GM12878 (cell line): ENCODE data around the gene NOS2. TPM values are rescaled to one million over a fixed set of nuclear protein-coding genes. Genes with fewer than 3 reads are reported as not detected.

ENCODE experiments used
- ATAC-seq: fragments of 200-7000 bp; cut with Tn5 transposase; 3 replicates; pipeline ENCODE4 v1.9.1; 2020; ENCODE audit warnings: mild to moderate bottlenecking, moderate library complexity
- BruUV-seq: library from RNA; stranded (reverse); fragments of 400-500 nt; replicated peaks from 2 replicates; lab custom pipeline; 2021; lab: Mats Ljungman, UMichigan
- CTCF ChIA-PET: fragments of 300-600 bp; sonication (Branson Sonifier 250); formaldehyde crosslinking; extraction: SDS; loops from one replicate; lab custom pipeline; 2021; ENCODE audit warnings: inconsistent platforms; lab: Yijun Ruan, JAX
- POLR2A ChIA-PET: fragments of 350-600 bp; formaldehyde crosslinking; extraction: SDS; loops from one replicate; lab custom pipeline; 2021; ENCODE audit warnings: inconsistent platforms; lab: Charles Lee
- RAD21 ChIA-PET: fragments of 300-600 bp; sonication (Branson Sonifier 250); formaldehyde crosslinking; loops from one replicate; lab custom pipeline; 2023; ENCODE audit warnings: antibody characterized with exemption; ENCODE audit not compliant: unreplicated experiment; lab: Charles Lee
- SMC1A ChIA-PET: fragments of 300-600 bp; sonication (Branson Sonifier 250); formaldehyde crosslinking; loops from one replicate; lab custom pipeline; 2023; ENCODE audit not compliant: unreplicated experiment, uncharacterized antibody; lab: Charles Lee
- DNase-seq: peaks from one replicate; pipeline ENCODE4 v3.0.0-alpha.2; 2011; ENCODE audit warnings: low read depth, low spot score
- FAIRE-seq: peaks from 3 replicates; lab custom pipeline; 2011; peaks lifted over from hg19 to GRCh38; lab: Jason Lieb, UNC
- H2AFZ ChIP-seq: 2 replicates; pipeline ENCODE4 v1.6.0; 2011; ENCODE audit warnings: low read depth, low read length, control low read depth; ENCODE audit not compliant: control insufficient read depth
- H3K27ac ChIP-seq: 2 replicates; pipeline ENCODE4 v1.5.1; 2011; ENCODE audit warnings: control low read depth; ENCODE audit not compliant: control insufficient read depth, insufficient read depth
- H3K27me3 ChIP-seq, 2 experiments: replicated peaks in 1 of 2; 2 replicates each; pipeline versions ENCODE4 v1.6.0 to v1.6.1; 2011; ENCODE audit warnings: low read length in 1 of 2; ENCODE audit not compliant: control insufficient read depth in 2 of 2, insufficient read depth in 2 of 2
- H3K36me3 ChIP-seq, 2 experiments: 2 replicates each; pipeline ENCODE4 v1.5.1; 2011; ENCODE audit warnings: low read length in 1 of 2; ENCODE audit not compliant: control insufficient read depth in 2 of 2, insufficient read depth in 2 of 2
- H3K4me1 ChIP-seq: 2 replicates; pipeline ENCODE4 v1.6.1; 2011; ENCODE audit warnings: mild to moderate bottlenecking, low read length, moderate library complexity, mixed read lengths; ENCODE audit not compliant: control insufficient read depth, insufficient read depth
- H3K4me2 ChIP-seq: 2 replicates; pipeline ENCODE4 v1.6.0; 2011; ENCODE audit warnings: control low read depth; ENCODE audit not compliant: control insufficient read depth, insufficient read depth
- H3K4me3 ChIP-seq: fragments of 200-600 bp; sonication (generic); 2 replicates; pipeline ENCODE4 v1.5.1; 2016
- H3K79me2 ChIP-seq: 2 replicates; pipeline ENCODE4 v1.6.0; 2011; ENCODE audit warnings: low read length; ENCODE audit not compliant: control insufficient read depth, insufficient read depth
- H3K9ac ChIP-seq: 2 replicates; pipeline ENCODE4 v1.8.0; 2011; ENCODE audit warnings: low read length, control low read depth, mixed read lengths; ENCODE audit not compliant: control insufficient read depth, insufficient read depth
- H3K9me3 ChIP-seq: replicated peaks from 3 replicates; pipeline ENCODE4 v1.5.1; 2011; ENCODE audit warnings: mild to moderate bottlenecking, low read length; ENCODE audit not compliant: control insufficient read depth, insufficient read depth
- H4K20me1 ChIP-seq: 2 replicates; pipeline ENCODE4 v1.6.0; 2011; ENCODE audit not compliant: control insufficient read depth, insufficient read depth
- BCL11A ChIP-seq: IDR thresholded peaks from 2 replicates; pipeline ENCODE4 v1.6.1; 2011; ENCODE audit warnings: low read depth, low read length
- FOXM1 ChIP-seq: IDR thresholded peaks from 2 replicates; pipeline ENCODE4 v1.6.1; 2012; ENCODE audit warnings: low read depth, mild to moderate bottlenecking, inconsistent platforms, low read length, moderate library complexity
- KDM1A ChIP-seq: fragments of 200-600 bp; sonication (generic); IDR thresholded peaks from 2 replicates; pipeline ENCODE4 v1.6.1; 2016; ENCODE audit warnings: borderline replicate concordance
- MTA3 ChIP-seq: IDR thresholded peaks from 2 replicates; pipeline ENCODE4 v1.6.1; 2012; ENCODE audit warnings: low read length, inconsistent platforms, borderline replicate concordance
- RELA ChIP-seq: fragments of 450-650 bp; IDR thresholded peaks from 2 replicates; pipeline ENCODE4 v1.8.0; 2014; ENCODE audit warnings: borderline replicate concordance; ENCODE audit not compliant: partially characterized antibody
- USF2 ChIP-seq: IDR thresholded peaks from 2 replicates; pipeline ENCODE4 v1.6.1; 2011; ENCODE audit warnings: low read depth, low read length, improper control_type of control experiment, borderline replicate concordance
- WRNIP1 ChIP-seq: IDR thresholded peaks from 2 replicates; pipeline ENCODE4 v1.6.1; 2011; ENCODE audit warnings: low read depth, low read length, improper control_type of control experiment, borderline replicate concordance
- ZNF217 ChIP-seq: fragments of 450-650 bp; IDR thresholded peaks from 2 replicates; pipeline ENCODE4 v1.6.1; 2017; ENCODE audit warnings: antibody characterized with exemption, mild to moderate bottlenecking
- WGBS: methylation state at CpG from one replicate; pipeline ENCODE4 v1.1.6; 2016; ENCODE audit warnings: low lambda C conversion rate; ENCODE audit not compliant: insufficient replicate concordance, insufficient coverage; ENCODE audit errors: missing lambda C conversion rate; 5-methylcytosine and 5-hydroxymethylcytosine counted together
- in situ Hi-C: fragments of 300-500 bp; cut with MboI; formaldehyde crosslinking; loops from 9 replicates; pipeline ENCODE4 v1.14.3; 2018; ENCODE audit warnings: mixed read lengths
- intact Hi-C: fragments of 100-400 bp; cut with micrococcal nuclease; formaldehyde crosslinking; loops from one replicate; pipeline ENCODE4 v1.14.2; 2022; ENCODE audit not compliant: unreplicated experiment
- polyA plus RNA-seq, 11 experiments: library from polyadenylated mRNA; depleted of rRNA in 4 of 11; unstranded in 6 of 11; stranded (reverse) in 5 of 11; fragments of >200 nt; fragmentation: Nextera tagmentation in 4 of 11; fragmentation: Illumina TruSeq in 1 of 11; extraction: Ambion mirVana in 4 of 11; extraction: Trizol in 1 of 11; gene quantifications; 1 replicate in 1 of 11; 2 replicates in 10 of 11; pipeline versions ENCODE4 v1.2.1 to v1.2.3, GENCODE V29; 2011 to 2016; ENCODE audit warnings: inconsistent platforms in 2 of 11, missing spikeins in 2 of 11, low read depth in 1 of 11
- total RNA-seq, 4 experiments: library from RNA; depleted of rRNA in 3 of 4; stranded (reverse); fragments of >200 nt in 3 of 4; fragmentation: Illumina TruSeq in 1 of 4; extraction: Trizol in 1 of 4; gene quantifications; 2 replicates each; pipeline versions ENCODE4 v1.2.1 to v1.2.3, GENCODE V29; 2013 to 2021

The NOS2 gene
- total and polyA plus RNA-seq, 10 of the 15 experiments (the other 5 are each of a cell fraction or from before 2014, with no cell fraction given): 0.01 to 0.05 (median 0.01) TPM; not detected in 7

GRCh38 chr17:27849474-27850185 is 49.3 kb upstream of the NOS2 start (continued):
- TF ChIP-seq MTA3: no peak

GRCh38 chr17:27848931-27849330 is 48.6 kb upstream of the NOS2 start:
- no peaks in the 10 kb centered on the region for H3K79me2 ChIP-seq
- H3K36me3 ChIP-seq: no peaks in the 10 kb centered on the region
- intact Hi-C loops: no loop called here
- no TSS peak for BruUV-seq
- TF ChIP-seq ZNF217 (no peak), WRNIP1 (no peak), KDM1A (no peak), FOXM1 (no peak), USF2 (no peak), BCL11A (no peak), RELA (no peak)
- TF ChIP-seq, all 136 proteins: peak for 0
- Histone ChIP-seq H3K27ac (no peak overlapping the region), H3K4me3 (no peak overlapping the region), H2AFZ (no peak overlapping the region), H3K4me1 (peaks cover 3% of the 10 kb centered on the region; the same call in 1 of the 2 replicates), H3K27me3 (no peaks in the 10 kb centered on the region), H3K4me2 (no peak overlapping the region), H3K9me3 (no peaks in the 10 kb centered on the region; the same call in 2 of the 3 replicates), H3K9ac (no peak overlapping the region), H4K20me1 (no peaks in the 10 kb centered on the region)
- no peak for DNase-seq
- SMC1A ChIA-PET: interaction anchor here (1.5 kb wide), 1 partner anchor 12 kb away, joined by 4 read pairs; no protein-coding TSS in a partner anchor
- RAD21 ChIA-PET: no interaction called here
- in situ Hi-C loops: no loop called here
- FAIRE-seq: no peak
- CTCF ChIA-PET: interaction anchor here (0.9 to 3.1 kb wide), 3 partner anchors 10 to 31 kb away, joined by 3 to 13 read pairs (median 3); no protein-coding TSS in a partner anchor
- no peak for ATAC-seq
- POLR2A ChIA-PET: no interaction called here
- 21% methylated on average over 3 of the region's 3 CpGs for WGBS
